Loucy (cell line): Measurements from ENCODE around the gene NPTXR.
A peak's percentile ranks its signal among the peaks of the same experiment; 100 is the strongest.

Experiments used
- H2AFZ ChIP-seq: fragments of 200-600 bp; sonication (generic); 2 replicates; pipeline ENCODE4 v1.6.0; 2016; ENCODE audit warnings: antibody characterized with exemption, mild to moderate bottlenecking, low read length, moderate library complexity
- H3F3A ChIP-seq: fragments of 200-600 bp; 2 replicates; pipeline ENCODE4 v1.6.0; 2016; ENCODE audit warnings: antibody characterized with exemption, low read depth, mild to moderate bottlenecking
- H3K27me3 ChIP-seq: fragments of 200-600 bp; sonication (generic); 2 replicates; pipeline ENCODE4 v1.6.1; 2014; ENCODE audit warnings: low read length, mild to moderate bottlenecking; ENCODE audit not compliant: insufficient read depth, poor library complexity, severe bottlenecking
- H3K36me3 ChIP-seq: fragments of 200-600 bp; sonication (generic); 2 replicates; pipeline ENCODE4 v1.6.1; 2016; ENCODE audit warnings: low read length; ENCODE audit not compliant: insufficient read depth
- H3K4me1 ChIP-seq: fragments of 200-600 bp; sonication (generic); 2 replicates; pipeline ENCODE4 v1.5.1; 2014; ENCODE audit warnings: low read length, mild to moderate bottlenecking; ENCODE audit not compliant: insufficient read depth, poor library complexity, severe bottlenecking
- H3K4me2 ChIP-seq: fragments of 200-600 bp; sonication (generic); 2 replicates; pipeline ENCODE4 v1.6.0; 2014; ENCODE audit warnings: antibody characterized with exemption, low read length, low read depth, mild to moderate bottlenecking; ENCODE audit not compliant: poor library complexity, severe bottlenecking
- H3K4me3 ChIP-seq: fragments of 200-600 bp; sonication (generic); 2 replicates; pipeline ENCODE4 v1.5.1; 2014; ENCODE audit warnings: low read length, mild to moderate bottlenecking, mixed read lengths; ENCODE audit not compliant: poor library complexity, severe bottlenecking
- H3K79me2 ChIP-seq: fragments of 200-600 bp; sonication (generic); 2 replicates; pipeline ENCODE4 v1.6.1; 2014; ENCODE audit warnings: low read length; ENCODE audit not compliant: insufficient read depth
- H3K9ac ChIP-seq: fragments of 200-600 bp; sonication (generic); 2 replicates; pipeline ENCODE4 v1.6.0; 2014; ENCODE audit warnings: mild to moderate bottlenecking, low read depth, low read length, moderate library complexity; ENCODE audit not compliant: poor library complexity, severe bottlenecking
- H3K9me2 ChIP-seq: fragments of 200-600 bp; sonication (generic); replicated peaks from 2 replicates; pipeline ENCODE4 v1.6.1; 2016; ENCODE audit warnings: low read depth, low read length, mixed read lengths
- H3K9me3 ChIP-seq: fragments of 200-600 bp; sonication (generic); 2 replicates; pipeline ENCODE4 v1.6.1; 2014; ENCODE audit warnings: mild to moderate bottlenecking, antibody characterized with exemption, low read length, low read depth; ENCODE audit not compliant: insufficient read depth
- H4K20me1 ChIP-seq: fragments of 200-600 bp; sonication (generic); 2 replicates; pipeline ENCODE4 v1.6.0; 2014; ENCODE audit warnings: antibody characterized with exemption, low read length, mild to moderate bottlenecking; ENCODE audit not compliant: insufficient read depth, poor library complexity, severe bottlenecking
- EZH2phosphoT487 ChIP-seq: fragments of 200-600 bp; IDR thresholded peaks from 2 replicates; pipeline ENCODE4 v1.6.1; 2018; ENCODE audit warnings: antibody characterized with exemption, mild to moderate bottlenecking, moderate library complexity, borderline replicate concordance
- TF ChIP-seq, protein P1 (sequence below): fragments of 200-600 bp; sonication (generic); conservative IDR thresholded peaks from 2 replicates; pipeline ENCODE4 v1.5.1; 2014; ENCODE audit warnings: mild to moderate bottlenecking, antibody characterized with exemption, low read length

Gene NPTXR

DNA sequence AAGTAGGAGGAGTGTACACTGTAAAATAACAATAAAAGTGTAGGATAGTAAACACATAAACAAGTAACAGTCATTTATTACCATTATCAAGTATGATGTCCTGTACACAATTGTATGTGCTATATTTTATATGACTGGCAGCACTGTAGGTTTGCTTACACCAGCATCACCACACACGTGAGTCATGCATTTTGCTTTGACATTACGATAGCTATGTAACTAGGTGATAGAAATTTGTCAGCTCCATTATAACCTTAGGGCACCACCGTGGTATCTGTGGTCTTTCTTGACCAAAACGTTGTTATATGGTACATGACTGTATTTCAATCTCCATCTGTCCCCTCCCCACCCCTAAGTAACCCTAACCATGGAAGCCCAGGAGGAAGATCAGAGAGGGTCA lies 51.0 kb downstream of the NPTXR start:
- no peaks in the 10 kb centered on the region for H3F3A ChIP-seq

DNA sequence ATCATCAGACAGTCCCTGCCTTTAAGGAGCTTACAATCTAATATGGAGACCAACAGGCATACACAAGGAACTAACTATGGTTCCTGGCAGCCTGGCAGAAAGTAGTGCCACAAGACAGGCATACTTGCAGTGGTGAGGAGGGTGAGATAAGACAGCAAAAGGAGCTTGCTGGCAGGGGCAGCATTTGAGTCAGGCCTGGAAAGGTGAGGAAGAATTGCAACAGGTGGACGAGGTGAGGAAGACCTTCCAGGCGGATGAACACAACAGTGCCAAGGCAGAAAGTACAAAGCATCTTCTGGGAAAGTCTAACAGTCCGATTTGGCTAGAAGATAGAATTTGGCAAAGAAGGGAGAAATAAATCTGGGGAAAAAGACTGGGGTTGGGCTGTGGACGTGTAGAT lies 54.2 kb downstream of the NPTXR start:
- Histone ChIP-seq H3K27me3 (no peaks in the 10 kb centered on the region), H3K4me1 (peaks cover 11% of the 10 kb centered on the region), H3K4me2 (no peak overlapping the region), H2AFZ (no peak overlapping the region), H3K9ac (no peak overlapping the region), H3K9me3 (no peaks in the 10 kb centered on the region), H4K20me1 (no peaks in the 10 kb centered on the region), H3K36me3 (no peaks in the 10 kb centered on the region), H3K4me3 (no peak overlapping the region), H3K9me2 (no peaks in the 10 kb centered on the region), H3F3A (no peaks in the 10 kb centered on the region), H3K79me2 (no peaks in the 10 kb centered on the region)
- TF ChIP-seq EZH2phosphoT487: no peak

More for the DNA sequence above, 51.0 kb downstream of the NPTXR start:
- no peaks in the 10 kb centered on the region for H3K27me3 ChIP-seq
- H3K4me3 ChIP-seq: peak overlapping the region; percentile 81
- H3K9me3 ChIP-seq: no peaks in the 10 kb centered on the region
- no peaks in the 10 kb centered on the region for H4K20me1 ChIP-seq
- H3K4me2 ChIP-seq: peak overlapping the region; percentile 81
- peak overlapping the region; percentile 71 for H3K9ac ChIP-seq
- no peaks in the 10 kb centered on the region for H3K36me3 ChIP-seq
- no peaks in the 10 kb centered on the region for H3K79me2 ChIP-seq
- peaks cover 12% of the 10 kb centered on the region for H3K4me1 ChIP-seq
- H3K9me2 ChIP-seq: no peaks in the 10 kb centered on the region
- no peak for TF ChIP-seq EZH2phosphoT487
- TF ChIP-seq, protein P1, sequence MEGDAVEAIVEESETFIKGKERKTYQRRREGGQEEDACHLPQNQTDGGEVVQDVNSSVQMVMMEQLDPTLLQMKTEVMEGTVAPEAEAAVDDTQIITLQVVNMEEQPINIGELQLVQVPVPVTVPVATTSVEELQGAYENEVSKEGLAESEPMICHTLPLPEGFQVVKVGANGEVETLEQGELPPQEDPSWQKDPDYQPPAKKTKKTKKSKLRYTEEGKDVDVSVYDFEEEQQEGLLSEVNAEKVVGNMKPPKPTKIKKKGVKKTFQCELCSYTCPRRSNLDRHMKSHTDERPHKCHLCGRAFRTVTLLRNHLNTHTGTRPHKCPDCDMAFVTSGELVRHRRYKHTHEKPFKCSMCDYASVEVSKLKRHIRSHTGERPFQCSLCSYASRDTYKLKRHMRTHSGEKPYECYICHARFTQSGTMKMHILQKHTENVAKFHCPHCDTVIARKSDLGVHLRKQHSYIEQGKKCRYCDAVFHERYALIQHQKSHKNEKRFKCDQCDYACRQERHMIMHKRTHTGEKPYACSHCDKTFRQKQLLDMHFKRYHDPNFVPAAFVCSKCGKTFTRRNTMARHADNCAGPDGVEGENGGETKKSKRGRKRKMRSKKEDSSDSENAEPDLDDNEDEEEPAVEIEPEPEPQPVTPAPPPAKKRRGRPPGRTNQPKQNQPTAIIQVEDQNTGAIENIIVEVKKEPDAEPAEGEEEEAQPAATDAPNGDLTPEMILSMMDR: no peak
- H2AFZ ChIP-seq: no peak overlapping the region

DNA sequence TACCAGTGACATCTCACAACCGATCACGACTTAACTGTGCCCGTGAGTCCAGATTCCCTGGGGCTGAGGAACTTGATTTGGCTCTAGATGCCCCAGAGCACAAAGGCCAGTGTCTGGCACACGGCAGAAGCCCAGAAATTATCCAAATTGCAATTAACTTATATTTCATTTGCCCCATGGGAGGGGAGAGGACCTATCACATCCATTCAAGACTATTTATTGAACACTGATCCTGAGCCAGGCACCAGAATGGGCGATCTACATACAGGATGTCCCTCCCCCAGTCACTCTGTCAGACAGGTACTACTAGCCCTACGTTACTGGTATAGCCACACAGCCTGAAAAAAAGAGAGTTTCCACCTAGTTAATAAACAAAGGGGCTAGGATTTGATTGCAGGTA lies 55.0 kb downstream of the NPTXR start:
- TF ChIP-seq, protein P1: no peak
- no peak for TF ChIP-seq EZH2phosphoT487
- H3K4me2 ChIP-seq: no peak overlapping the region
- H3K9ac ChIP-seq: no peak overlapping the region
- H3K4me1 ChIP-seq: peaks cover 6% of the 10 kb centered on the region
- no peak overlapping the region for H2AFZ ChIP-seq
- no peaks in the 10 kb centered on the region for H3K9me2 ChIP-seq
- H3F3A ChIP-seq: no peaks in the 10 kb centered on the region
- H3K4me3 ChIP-seq: no peak overlapping the region
- no peaks in the 10 kb centered on the region for H3K9me3 ChIP-seq
- H3K27me3 ChIP-seq: no peaks in the 10 kb centered on the region
- H3K36me3 ChIP-seq: no peaks in the 10 kb centered on the region
- H4K20me1 ChIP-seq: no peaks in the 10 kb centered on the region
- H3K79me2 ChIP-seq: no peaks in the 10 kb centered on the region
